Measurements from ENCODE around the gene MRPS25. TPM values are rescaled to one million over a fixed set of nuclear protein-coding genes. Genes with fewer than 3 reads are reported as not detected.

Gene MRPS25
- total and polyA plus RNA-seq, 2 donors (not counting 3 experiments of a cell fraction or from before 2014, with no cell fraction given), result 32.5 to 68.7 TPM

DNA sequence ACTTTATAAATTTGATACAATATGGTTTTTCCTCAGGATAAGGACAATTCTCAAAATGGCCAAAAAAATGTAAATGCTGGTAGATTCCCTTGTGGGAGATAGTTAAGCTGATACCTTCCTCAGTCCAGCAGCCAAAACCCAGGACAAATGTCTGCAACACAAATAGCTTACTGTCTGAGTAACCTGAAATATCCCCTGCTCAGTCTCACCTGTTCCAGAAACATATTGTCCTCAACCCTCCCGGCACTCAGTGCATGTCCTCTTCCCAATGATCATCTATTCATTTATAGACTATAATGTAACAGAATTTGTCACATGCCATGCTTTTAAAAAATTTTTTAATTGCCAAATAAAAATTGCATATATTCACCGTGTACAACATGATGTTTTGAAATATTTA, 21.6 kb upstream of the MRPS25 start:
- no peaks in the 10 kb centered on the region for H4K20me1 ChIP-seq (replicated peaks; ENCODE audit: control insufficient read depth, extremely low read depth, insufficient read depth, low read length)
- DNase-seq (ENCODE audit: low read depth, low spot score), result no peak
- H3K9ac ChIP-seq (replicated peaks; ENCODE audit: extremely low read depth, insufficient read depth, low read length), result no peak overlapping the region
- H3K36me3 ChIP-seq (ENCODE audit: control insufficient read depth in 2 of 2, extremely low read depth in 1 of 2, insufficient read depth in 2 of 2, low read length in 2 of 2), result peaks cover 19 to 27% of the 10 kb centered on the region in 2 experiments
- H3K79me2 ChIP-seq (ENCODE audit: control insufficient read depth, insufficient read depth, low read length), result no peaks in the 10 kb centered on the region
- intact Hi-C loops (cut with micrococcal nuclease), result no loop called here
- no TSS peak for BruUV-seq (replicated peaks)
- H3K9me1 ChIP-seq (replicated peaks; ENCODE audit: control insufficient read depth, extremely low read depth, insufficient read depth, low read length), result no peaks in the 10 kb centered on the region
- no peak overlapping the region for H2AFZ ChIP-seq (ENCODE audit: low read depth, low read length)
- no peak overlapping the region for H3K4me2 ChIP-seq (ENCODE audit: insufficient read depth, low read length)
- no peak overlapping the region for H3K4me3 ChIP-seq (replicated peaks in 1 of 3; ENCODE audit: insufficient read depth in 1 of 3, low read depth in 1 of 3, low read length in 3 of 3)
- H3K9me3 ChIP-seq (replicated peaks; ENCODE audit: control insufficient read depth, insufficient read depth, low read length), result no peaks in the 10 kb centered on the region
- TF ChIP-seq POLR2A (IDR thresholded peaks at IDR 0.05; ENCODE audit: low read depth, low read length) (no peak), POLR2AphosphoS5 (IDR thresholded peaks at IDR 0.05; ENCODE audit: insufficient read depth, low read depth, low read length) (no peak), FOS (IDR thresholded peaks at IDR 0.05; ENCODE audit: borderline replicate concordance, insufficient read depth, low read length) (no peak), GATA2 (IDR thresholded peaks at IDR 0.05; ENCODE audit: insufficient read depth, insufficient read length, low read depth, low read length) (no peak), CTCF (IDR thresholded peaks at IDR 0.05; ENCODE audit: extremely low read depth in 1 of 2, insufficient read depth in 1 of 2, low read depth in 1 of 2, low read length in 2 of 2) (no peak), EZH2 (IDR thresholded peaks at IDR 0.05; ENCODE audit: borderline replicate concordance, low read depth, low read length, severe bottlenecking) (no peak), JUN (IDR thresholded peaks at IDR 0.05; ENCODE audit: borderline replicate concordance, insufficient read depth, insufficient read length, low read depth) (no peak), MYC (IDR thresholded peaks at IDR 0.05; ENCODE audit: low read depth, low read length) (no peak)
- TF ChIP-seq, protein P1, sequence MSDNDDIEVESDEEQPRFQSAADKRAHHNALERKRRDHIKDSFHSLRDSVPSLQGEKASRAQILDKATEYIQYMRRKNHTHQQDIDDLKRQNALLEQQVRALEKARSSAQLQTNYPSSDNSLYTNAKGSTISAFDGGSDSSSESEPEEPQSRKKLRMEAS (IDR thresholded peaks at IDR 0.05; ENCODE audit: insufficient read depth, insufficient read length), result no peak
- ChIA-PET CTCF (no interaction called here), POLR2A (no interaction called here)
- dilution Hi-C loops (cut with MboI; ENCODE audit: extremely low pct_ligation_motif_present, low sequenced_read_pairs), result no loop called here
- no peaks in the 10 kb centered on the region for H3K27me3 ChIP-seq (ENCODE audit: control insufficient read depth in 2 of 2, insufficient read depth in 2 of 2, low read length in 2 of 2)
- no peaks in the 10 kb centered on the region for H3K4me1 ChIP-seq (ENCODE audit: control insufficient read depth, extremely low read depth, insufficient read depth, low read length)
- no peak overlapping the region for H3K27ac ChIP-seq (ENCODE audit: insufficient read depth, low read depth, low read length)
- no peak for FAIRE-seq

All from endothelial cell of umbilical vein (primary cell).